Activated CD8-positive, alpha-beta memory T cell treated with anti-CD3 and anti-CD28 coated beads for 36 hours (primary cell): ENCODE data around the gene MYL4. TPM values are rescaled to one million over a fixed set of nuclear protein-coding genes. Genes with fewer than 3 reads are reported as not detected.

Experiments
- CTCF ChIA-PET: fragments of 350-600 bp; sonication (Branson Sonifier 250); formaldehyde crosslinking; loops from one replicate; lab custom pipeline; 2021; ENCODE audit warnings: antibody characterized with exemption; lab: Charles Lee
- POLR2A ChIA-PET: fragments of 350-600 bp; sonication (Branson Sonifier 250); formaldehyde crosslinking; loops from one replicate; lab custom pipeline; 2021; ENCODE audit warnings: antibody characterized with exemption; lab: Charles Lee
- total RNA-seq, 2 experiments: library from RNA; stranded (reverse); gene quantifications; one replicate each; pipeline ENCODE4 v1.2.3, GENCODE V29; 2021

The MYL4 gene
- total RNA-seq, 2 experiments from 2014 or later = not detected

- POLR2A ChIA-PET = no interaction called here
- CTCF ChIA-PET = interaction anchor here (1.1 to 3.6 kb wide), 2 partner anchors 84 to 384 kb away, joined by 3 to 8 read pairs; no protein-coding TSS in a partner anchor
These were observed 22.7 kb downstream of the MYL4 start for GRCh38 chr17:47231866-47232265.

DNA sequence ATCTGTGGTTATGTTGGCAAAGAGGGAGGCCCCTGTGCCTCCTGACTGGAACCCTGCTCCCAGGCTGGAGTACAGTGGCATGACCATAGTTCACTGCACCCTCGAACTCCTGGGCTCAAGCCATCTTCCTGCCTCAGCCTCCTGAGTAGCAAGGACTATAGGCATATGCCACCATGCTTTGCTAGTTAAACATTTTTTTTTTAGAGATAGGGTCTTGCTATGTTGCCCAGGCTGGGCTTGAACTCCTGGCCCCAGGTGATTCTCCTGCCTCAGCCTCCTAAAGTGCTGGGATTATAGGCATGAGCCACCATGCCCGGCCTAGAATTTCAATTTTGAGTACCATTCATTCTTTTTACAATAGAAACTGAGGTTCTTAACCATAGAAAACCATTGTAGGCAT is 23.3 kb downstream of the MYL4 start:
- POLR2A ChIA-PET = no interaction called here
- CTCF ChIA-PET = interaction anchor here (1.1 to 3.6 kb wide), 2 partner anchors 83 to 384 kb away, joined by 3 to 8 read pairs; no protein-coding TSS in a partner anchor

DNA sequence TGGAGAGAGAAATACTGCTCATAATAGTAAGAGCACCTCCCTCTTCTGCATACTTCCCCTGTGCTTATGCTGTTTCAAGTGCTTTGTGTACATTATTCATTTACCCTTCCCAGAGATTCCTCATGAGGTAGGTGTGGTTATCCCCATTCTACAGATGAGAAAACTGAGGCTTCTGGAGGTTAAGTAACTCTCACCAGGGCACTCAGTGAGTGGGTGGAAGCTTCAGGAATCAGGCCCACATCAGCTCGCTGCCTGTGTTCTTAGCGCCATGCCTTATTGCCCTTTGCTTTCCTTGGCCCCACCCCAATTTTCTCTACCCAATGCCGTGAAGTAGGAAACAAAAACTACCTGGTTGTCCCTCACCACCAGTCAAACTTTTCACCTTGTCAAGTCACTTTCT is 26.4 kb downstream of the MYL4 start:
- ChIA-PET POLR2A (no interaction called here), CTCF (no interaction called here)

DNA sequence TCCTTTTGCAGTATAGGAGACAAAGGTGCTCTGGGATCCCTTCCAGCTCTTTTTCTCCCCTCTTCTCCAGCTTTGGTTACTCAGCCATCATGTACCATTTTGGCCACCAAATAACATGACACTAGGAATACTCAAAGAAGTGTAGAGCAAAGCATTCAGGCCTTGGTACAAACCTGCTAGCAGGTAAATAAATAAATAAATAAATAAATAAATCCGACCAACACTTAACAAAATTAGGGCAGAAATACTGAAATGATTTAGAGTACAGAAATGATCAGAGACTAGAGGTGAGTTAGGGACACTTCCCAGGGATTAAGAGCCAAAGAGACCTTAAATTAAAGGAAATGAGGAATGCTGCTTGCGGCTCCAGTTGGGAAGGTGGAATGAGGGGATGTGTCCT is 26.8 kb downstream of the MYL4 start:
- POLR2A ChIA-PET = no interaction called here
- CTCF ChIA-PET = no interaction called here

GRCh38 chr17:47237841-47238240 is 28.7 kb downstream of the MYL4 start:
- POLR2A ChIA-PET = no interaction called here
- CTCF ChIA-PET = interaction anchor here (0.5 kb wide), 1 partner anchor 217 kb away, joined by 3 read pairs; no protein-coding TSS in a partner anchor

DNA sequence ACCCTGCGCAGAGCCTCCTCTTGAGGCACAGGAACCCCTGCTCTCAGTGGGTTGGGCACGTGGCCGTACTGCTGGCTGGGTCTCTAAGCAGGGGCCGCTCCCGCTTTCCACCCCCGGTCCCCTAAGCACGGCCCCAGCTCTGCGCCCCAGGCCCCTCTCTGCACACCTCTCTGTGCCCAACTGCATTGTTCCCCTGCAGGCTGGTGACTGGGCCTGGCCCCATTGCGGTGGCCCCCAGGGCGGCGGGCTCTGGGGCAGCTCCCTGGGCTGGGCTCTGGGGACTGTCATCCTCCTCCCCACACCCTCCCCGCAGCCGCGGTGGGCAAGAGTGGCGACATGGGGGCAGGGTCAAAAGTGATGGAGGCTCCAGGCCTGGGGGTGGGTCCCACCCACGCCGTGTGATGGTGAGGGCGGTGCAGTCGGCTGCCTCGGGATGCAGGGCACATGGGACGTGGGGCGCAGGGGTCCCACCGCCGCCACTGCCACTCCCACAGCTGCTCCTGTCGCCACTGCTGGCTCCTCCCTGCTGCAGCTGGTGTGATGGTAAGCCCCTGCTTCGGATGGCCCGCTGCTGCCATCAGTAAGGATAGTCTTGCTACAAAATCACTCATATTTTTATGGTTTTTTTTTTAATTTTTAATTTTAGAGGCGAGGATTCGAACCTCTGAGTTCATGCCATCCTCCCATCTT is 29.3 kb downstream of the MYL4 start:
- ChIA-PET POLR2A (no interaction called here), CTCF (interaction anchor here (0.5 kb wide), 1 partner anchor 218 kb away, joined by 3 read pairs; no protein-coding TSS in a partner anchor)

- ChIA-PET CTCF (no interaction called here), POLR2A (no interaction called here)
These were observed 30.4 kb downstream of the MYL4 start for GRCh38 chr17:47239619-47239966.

GRCh38 chr17:47239967-47240651 is 31.0 kb downstream of the MYL4 start:
- ChIA-PET POLR2A (interaction anchor here (0.6 kb wide), 1 partner anchor 1918 kb away, joined by 3 read pairs; no protein-coding TSS in a partner anchor), CTCF (no interaction called here)

DNA sequence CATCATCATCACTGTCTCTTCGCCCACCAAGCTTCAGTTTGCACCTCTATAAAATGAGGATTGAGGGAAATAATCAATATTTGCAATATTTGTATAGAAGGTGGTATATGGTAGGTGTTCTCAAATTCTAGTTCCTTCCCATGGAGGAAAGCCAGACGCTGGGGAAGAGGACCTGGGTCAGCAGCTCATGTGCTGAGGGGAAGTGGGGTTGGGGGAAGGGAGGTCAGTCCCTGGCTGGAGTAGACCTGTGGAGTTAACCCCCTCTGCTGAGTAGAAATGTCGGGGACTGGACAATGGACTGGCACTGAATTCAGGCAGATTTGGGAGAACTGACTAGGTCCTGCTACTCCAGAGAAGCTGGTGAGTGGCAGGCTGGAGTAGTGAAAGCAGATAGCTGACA is 31.7 kb downstream of the MYL4 start:
- ChIA-PET POLR2A (no interaction called here), CTCF (interaction anchor here (0.5 to 1.3 kb wide), 2 partner anchors 10 to 75 kb away, joined by 3 read pairs; no protein-coding TSS in a partner anchor)

DNA sequence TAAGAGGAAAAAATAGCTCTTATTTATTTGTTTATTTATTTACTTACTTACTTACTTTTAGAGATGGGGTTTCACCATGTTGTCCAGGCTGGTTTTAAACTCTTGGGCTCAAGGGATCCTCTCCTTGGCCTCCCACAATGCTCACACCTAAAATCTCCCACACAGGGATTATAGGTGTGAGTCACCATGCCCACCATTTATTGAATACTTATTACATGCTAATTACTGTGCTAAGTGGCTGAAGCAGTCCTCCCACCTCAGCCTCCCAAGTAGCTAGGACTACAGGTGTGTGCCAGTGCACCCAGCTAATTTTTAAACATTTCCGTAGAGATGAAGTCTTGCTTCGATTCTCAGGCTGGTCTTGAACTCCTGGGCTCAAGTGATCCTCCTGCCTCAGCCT is 33.5 kb downstream of the MYL4 start:
- CTCF ChIA-PET = no interaction called here
- POLR2A ChIA-PET = no interaction called here

- POLR2A ChIA-PET = no interaction called here
- CTCF ChIA-PET = no interaction called here
These were observed 34.8 kb downstream of the MYL4 start for GRCh38 chr17:47243737-47244598.

DNA sequence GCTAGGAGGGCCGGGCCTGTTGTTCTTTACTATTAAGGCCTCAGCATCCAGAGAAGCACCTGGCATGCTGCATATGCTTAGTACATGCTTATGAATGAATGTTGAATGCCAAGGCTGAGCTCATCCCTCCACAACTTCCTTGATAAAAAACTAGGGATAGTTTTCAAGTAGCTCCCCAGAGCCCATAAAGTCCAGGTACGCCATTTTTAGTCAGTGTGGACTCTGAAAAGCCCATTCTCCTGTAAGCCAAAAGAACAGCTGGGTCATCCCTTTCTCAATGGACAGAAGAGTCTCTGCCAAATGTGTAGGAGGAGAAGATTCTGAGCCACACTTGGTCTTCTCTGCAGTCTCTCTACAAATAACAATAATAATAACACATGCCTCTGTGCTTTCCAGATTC is 35.5 kb downstream of the MYL4 start:
- CTCF ChIA-PET = interaction anchor here (1.2 kb wide), 1 partner anchor 38 kb away, joined by 3 read pairs; no protein-coding TSS in a partner anchor
- POLR2A ChIA-PET = no interaction called here

DNA sequence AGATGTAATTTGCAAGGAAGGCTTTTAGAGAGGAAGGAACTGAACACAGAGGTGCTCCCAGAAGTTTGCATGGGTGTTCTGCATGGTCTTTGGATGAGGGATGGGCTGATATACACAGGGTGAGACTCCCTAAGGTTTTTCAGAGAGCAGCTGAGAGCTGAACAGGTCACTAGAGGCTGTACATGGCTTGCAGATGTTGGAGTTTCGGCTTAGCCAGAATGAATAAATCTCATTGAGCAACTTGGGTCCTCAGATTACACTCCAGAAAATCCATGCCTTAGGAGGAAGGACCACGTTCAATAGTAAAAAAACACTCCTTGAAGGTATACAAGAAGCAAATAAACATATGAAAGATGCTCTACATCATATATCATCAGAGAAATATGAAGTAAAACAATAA is 37.0 kb downstream of the MYL4 start:
- CTCF ChIA-PET = no interaction called here
- POLR2A ChIA-PET = no interaction called here

- POLR2A ChIA-PET = no interaction called here
- CTCF ChIA-PET = interaction anchor here (1.4 kb wide), 1 partner anchor 65 kb away, joined by 4 read pairs; no protein-coding TSS in a partner anchor
These were observed 41.7 kb downstream of the MYL4 start for GRCh38 chr17:47250855-47251254.

DNA sequence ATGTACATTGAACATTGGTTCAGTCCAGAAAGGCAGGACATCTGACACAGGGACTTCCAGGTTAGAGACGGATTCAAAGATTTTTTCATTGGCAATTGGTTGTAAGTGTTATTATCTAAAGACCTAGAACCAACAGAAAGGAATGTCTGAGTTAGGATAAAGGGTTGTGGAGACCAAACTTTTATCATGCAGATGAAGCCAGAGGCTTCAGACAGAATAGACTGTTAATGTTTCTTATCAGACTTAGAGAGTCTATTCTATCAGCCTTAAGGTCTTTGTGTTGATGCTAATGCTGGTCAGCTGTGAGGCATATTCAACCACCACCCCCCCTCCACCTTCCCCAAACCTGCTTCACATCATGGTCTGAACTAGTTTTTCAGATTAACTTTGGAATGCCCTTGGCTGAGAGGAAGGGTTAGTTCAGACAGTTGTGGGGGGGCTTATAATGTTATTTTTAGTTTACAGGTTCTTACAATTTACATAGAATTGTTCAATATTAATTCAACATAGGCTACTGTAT is 42.3 kb downstream of the MYL4 start:
- ChIA-PET CTCF (no interaction called here), POLR2A (no interaction called here)

DNA sequence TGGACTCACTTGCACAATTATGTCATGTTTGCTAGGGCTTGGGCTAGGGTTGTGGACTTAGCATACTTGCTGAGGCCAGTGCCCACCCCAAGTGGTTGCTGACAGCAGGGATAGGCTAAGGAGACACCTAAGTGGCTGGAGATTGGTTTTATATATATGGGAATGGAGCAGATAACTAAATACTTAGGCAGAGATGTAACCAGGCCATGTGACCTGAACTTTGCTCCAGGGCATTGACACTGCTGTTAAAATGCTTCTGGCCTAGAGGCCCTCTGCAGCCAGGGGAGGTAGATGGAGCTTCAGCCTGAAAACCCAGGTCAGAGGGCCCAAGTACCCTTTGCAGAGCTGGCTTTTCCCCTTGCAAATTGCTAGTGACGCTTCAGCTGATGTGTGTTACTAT is 43.1 kb downstream of the MYL4 start:
- CTCF ChIA-PET = no interaction called here
- POLR2A ChIA-PET = no interaction called here

DNA sequence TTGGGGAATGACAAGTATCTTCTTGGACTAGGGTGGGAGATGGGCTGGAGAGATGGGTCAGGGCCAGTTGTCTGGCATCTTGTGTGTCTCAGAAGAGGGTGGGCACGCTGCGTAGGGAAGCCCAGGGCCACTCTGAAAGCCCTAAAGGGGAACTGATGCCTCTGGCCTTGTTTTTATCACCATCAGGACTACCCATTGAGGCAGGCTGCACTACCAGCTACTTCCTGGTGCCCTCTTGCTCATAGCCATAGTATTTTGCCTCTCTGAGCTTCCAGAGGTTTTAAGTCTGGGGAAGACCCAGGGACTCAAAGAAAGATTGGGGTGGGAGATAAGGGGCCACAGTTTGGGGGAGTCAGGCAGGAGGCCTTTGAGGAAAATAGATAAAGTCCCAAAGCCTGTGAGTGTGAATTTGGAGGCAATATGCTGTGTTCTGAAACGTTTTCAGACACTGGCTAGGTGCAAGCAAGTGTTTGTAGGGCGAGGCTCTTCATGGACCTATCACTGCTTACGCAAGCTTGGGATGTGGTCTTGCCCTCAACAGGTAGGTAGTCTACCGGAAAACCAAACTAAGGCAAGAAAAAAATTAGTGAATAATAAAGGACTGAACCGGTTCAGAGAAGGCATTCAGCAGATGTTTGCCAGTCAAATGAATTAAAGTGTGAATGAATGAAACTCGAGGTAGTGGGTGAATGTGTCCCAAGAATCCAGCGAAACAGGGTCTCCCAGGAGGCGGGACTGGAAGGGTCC is 43.8 kb downstream of the MYL4 start:
- POLR2A ChIA-PET = no interaction called here
- CTCF ChIA-PET = interaction anchor here (1.4 kb wide), 1 partner anchor 11 kb away, joined by 3 read pairs; no protein-coding TSS in a partner anchor

- CTCF ChIA-PET = interaction anchor here (1.4 kb wide), 1 partner anchor 10 kb away, joined by 3 read pairs; no protein-coding TSS in a partner anchor
These were observed 44.6 kb downstream of the MYL4 start, which contains the start of gene ITGB3 for GRCh38 chr17:47253541-47254402. TSS of gene ITGB3 (plus strand) at chr17:47253827. CDS start at chr17:47253862, 35 bp downstream.

More at GRCh38 chr17:47253541-47254402, 44.6 kb downstream of the MYL4 start, which contains the start of gene ITGB3:
- POLR2A ChIA-PET = no interaction called here
